Hematopoietic multipotent progenitor cell treated with erythropoietin and hydrocortisone succinate and interleukin-3 and kit ligand, for 15 days (in vitro differentiated cells): ENCODE measurements around the gene ENTR1.

Experiments used
- DNase-seq: peaks from one replicate; pipeline ENCODE4 v3.0.0-alpha.2; 2015; ENCODE audit warnings: low spot score

ENTR1 gene

GRCh38 chr9:136376457-136376856 is 34.0 kb downstream of the ENTR1 start:
- no peak for DNase-seq

GRCh38 chr9:136375096-136375495 is 35.3 kb downstream of the ENTR1 start:
- no peak for DNase-seq

- no peak for DNase-seq
These were observed 36.2 kb downstream of the ENTR1 start for GRCh38 chr9:136374183-136374575.

- no peak for DNase-seq
These were observed 36.9 kb downstream of the ENTR1 start, which contains the start of gene CARD9 for GRCh38 chr9:136373300-136374182. Gene CARD9 (minus strand): TSS chr9:136373669. CDS start chr9:136372078, 1,591 bp downstream.

- no peak for DNase-seq
These were observed 37.7 kb downstream of the ENTR1 start for GRCh38 chr9:136372561-136373299.

GRCh38 chr9:136372006-136372405 is 38.4 kb downstream of the ENTR1 start:
- no peak for DNase-seq

GRCh38 chr9:136371533-136371880 is 38.9 kb downstream of the ENTR1 start:
- no peak for DNase-seq

GRCh38 chr9:136370687-136371532 is 39.5 kb downstream of the ENTR1 start:
- DNase-seq = no peak

- DNase-seq = no peak
These were observed 40.4 kb downstream of the ENTR1 start for GRCh38 chr9:136370037-136370436.

GRCh38 chr9:136368190-136368589 is 42.2 kb downstream of the ENTR1 start:
- DNase-seq = no peak

- DNase-seq = no peak
These were observed 42.9 kb downstream of the ENTR1 start for GRCh38 chr9:136367296-136368145.

GRCh38 chr9:136366826-136367225 is 43.6 kb downstream of the ENTR1 start:
- no peak for DNase-seq

- no peak for DNase-seq
These were observed 44.6 kb downstream of the ENTR1 start for GRCh38 chr9:136365775-136366222.

GRCh38 chr9:136364942-136365774 is 45.3 kb downstream of the ENTR1 start:
- DNase-seq = no peak

GRCh38 chr9:136363949-136364748 is 46.3 kb downstream of the ENTR1 start:
- DNase-seq = no peak

- DNase-seq = peak; percentile 95
These were observed 47.1 kb downstream of the ENTR1 start, which contains the start of gene DNLZ for GRCh38 chr9:136363106-136363948. Gene DNLZ (minus strand): TSS chr9:136363744. CDS start chr9:136363714, 30 bp downstream.

GRCh38 chr9:136362450-136362784 is 48.0 kb downstream of the ENTR1 start:
- DNase-seq = peak; percentile 15

GRCh38 chr9:136361754-136362449 is 48.5 kb downstream of the ENTR1 start:
- no peak for DNase-seq
